GM18499 (cell line): ENCODE results near the gene PGAP6.
"Not testable (repeated sequence)": the region's sequence is repeated elsewhere in the genome, so short reads cannot be mapped to it uniquely, and the experiment has no call there.

ENCODE experiments used
- ATAC-seq: cut with Tn5 transposase; IDR thresholded peaks from one replicate; pipeline ENCODE4 v1.9.1; 2021; ENCODE audit warnings: moderate number of reproducible peaks; ENCODE audit not compliant: insufficient read depth, unreplicated experiment

The PGAP6 gene

GRCh38 chr16:353404-354290 lies 28.1 kb downstream of the PGAP6 start:
- no peak for ATAC-seq

DNA sequence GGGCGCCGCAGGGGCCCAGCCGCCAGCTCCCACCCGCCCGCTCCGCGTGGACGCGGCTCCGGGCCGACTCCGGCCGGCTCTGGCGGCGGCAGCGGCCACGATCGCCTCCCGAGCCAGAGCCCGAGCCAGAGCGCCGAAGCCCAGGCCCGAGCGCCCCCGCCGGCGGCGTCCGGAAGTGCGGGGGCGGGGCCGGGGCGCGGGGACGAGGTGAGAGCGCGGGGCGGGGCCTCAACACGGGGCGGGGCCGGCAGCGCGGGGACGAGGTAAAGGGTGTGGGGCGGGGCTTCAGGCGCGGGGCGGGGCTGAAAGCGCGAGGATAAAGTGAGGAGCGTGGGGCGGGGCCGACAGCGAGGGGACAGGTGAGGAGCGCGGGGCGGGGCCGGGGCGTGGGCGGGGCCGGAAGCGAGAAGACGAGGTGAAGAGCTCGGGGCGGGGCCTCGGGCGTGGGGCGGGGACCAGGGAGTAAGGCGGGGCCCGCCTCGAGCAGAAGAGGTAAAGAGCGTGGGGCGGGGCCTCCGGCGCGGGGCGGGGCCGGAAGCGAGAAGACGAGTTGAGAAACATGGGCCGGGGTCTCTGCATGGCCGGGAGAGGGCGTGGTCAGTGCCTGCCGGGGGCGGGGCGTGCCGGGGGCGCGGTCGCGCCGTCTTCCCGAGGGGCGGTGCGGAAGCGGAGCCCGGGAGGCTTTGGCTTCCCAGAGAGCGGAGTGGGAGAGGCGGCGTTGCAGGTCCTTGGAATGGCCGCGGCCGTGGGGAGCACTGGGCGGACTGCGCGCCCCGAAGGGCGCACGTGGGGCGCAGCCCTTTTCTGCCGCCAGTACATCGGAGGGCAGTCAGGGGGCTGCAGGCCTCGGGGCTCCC lies 29.0 kb downstream of the PGAP6 start, which contains the start of gene AXIN1:
Gene AXIN1, minus strand, starts transcription at position 177 of the 857 bp plus-strand sequence. CDS start 5,698 bp downstream, outside the sequence.
- ATAC-seq: no peak

DNA sequence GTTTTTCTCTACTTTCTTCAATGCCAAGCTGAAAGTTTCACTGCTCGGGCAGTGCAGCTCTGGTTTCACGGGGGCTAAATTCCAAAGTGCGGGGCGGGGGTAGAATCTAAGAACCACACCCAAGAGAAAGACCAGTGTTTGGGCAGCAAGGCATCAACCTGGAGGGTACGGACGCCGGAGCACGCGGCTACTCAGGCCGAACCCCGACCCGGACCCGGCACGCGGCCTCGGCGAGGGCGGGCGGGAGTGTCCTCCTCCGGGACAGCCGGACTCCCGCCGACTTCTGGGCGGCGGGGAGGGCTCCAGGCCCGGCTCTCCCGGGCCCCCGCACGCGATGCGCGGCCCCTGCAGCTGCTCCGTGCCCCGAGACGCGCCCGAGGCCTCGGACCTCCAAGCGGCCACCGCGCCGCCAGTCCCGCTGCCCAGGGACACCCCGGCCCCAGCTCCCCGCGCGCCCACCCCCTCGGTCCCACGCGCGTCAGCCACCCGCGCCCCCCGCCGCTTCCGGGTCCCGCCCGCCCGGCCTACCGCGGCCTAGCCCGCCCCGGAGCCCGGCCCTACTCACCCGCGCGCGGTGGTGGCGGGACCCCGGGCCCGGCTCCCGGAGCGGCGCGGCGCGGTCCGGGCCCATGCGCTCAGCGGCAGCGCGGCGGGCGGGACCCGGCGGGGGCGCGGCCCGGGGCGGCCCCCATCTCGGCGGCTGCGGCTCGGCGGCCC lies 29.8 kb downstream of the PGAP6 start:
- ATAC-seq: no peak

DNA sequence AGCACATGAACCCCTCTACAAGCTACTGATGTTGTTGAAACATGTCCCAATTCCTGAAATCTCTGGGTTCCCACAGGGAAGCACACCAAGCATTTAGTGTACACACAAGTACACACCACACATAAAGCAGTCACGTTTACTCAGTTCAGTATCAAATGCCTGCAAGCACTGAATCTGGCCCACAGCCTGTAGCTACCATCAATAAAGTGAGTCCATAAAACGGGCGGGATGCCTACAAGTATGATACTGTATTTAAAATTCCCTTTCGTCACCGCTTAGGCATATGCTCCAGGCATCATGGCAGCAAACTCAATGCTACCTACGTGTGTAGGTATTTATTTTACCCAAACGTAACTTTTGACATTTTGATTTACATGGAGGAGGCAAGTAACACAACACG lies 31.6 kb downstream of the PGAP6 start:
- ATAC-seq: no peak

GRCh38 chr16:349211-349610 lies 32.6 kb downstream of the PGAP6 start:
- ATAC-seq: no peak

GRCh38 chr16:348495-348894 lies 33.3 kb downstream of the PGAP6 start:
- ATAC-seq: not testable (repeated sequence)

DNA sequence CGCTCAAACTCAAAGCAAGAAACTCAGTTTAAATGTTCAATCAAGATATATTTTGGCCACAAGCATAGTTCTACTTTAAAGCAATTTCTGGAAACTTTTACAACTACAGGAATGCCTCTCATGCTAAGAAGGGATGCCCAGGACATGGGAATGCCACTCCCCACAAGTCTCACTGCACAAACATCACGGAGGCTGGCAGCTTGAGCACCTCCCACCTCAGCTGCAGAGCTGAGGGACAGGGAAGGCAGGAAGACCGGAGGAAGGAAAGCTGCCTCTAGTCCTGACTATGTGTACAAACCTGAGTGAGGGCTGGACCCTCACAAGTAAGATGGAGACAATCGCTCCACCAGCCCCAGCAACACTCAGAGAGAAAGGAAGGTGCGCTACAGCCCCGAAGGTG lies 34.6 kb downstream of the PGAP6 start:
- ATAC-seq: no peak

DNA sequence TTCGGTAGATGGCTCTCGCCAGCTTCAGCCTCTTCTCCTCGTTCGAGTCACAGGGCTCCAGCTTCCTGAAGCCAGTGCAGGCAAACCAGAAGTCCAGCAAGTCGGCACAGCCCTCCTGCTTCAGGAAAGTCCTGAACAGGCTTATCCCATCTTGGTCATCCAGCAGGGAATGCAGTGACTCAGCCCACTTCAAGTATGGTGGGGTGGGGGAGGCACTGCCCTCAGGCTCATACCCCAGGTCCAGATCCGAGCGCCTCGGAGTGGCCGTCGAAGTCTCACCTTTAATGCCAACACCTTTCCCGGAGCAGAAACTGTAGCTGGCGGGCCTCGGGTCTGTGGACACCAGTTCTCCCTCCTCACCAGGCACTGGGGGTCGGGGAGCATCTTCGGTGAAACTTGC lies 35.2 kb downstream of the PGAP6 start:
- ATAC-seq: no peak

GRCh38 chr16:345772-346171 lies 36.0 kb downstream of the PGAP6 start:
- ATAC-seq: no peak

DNA sequence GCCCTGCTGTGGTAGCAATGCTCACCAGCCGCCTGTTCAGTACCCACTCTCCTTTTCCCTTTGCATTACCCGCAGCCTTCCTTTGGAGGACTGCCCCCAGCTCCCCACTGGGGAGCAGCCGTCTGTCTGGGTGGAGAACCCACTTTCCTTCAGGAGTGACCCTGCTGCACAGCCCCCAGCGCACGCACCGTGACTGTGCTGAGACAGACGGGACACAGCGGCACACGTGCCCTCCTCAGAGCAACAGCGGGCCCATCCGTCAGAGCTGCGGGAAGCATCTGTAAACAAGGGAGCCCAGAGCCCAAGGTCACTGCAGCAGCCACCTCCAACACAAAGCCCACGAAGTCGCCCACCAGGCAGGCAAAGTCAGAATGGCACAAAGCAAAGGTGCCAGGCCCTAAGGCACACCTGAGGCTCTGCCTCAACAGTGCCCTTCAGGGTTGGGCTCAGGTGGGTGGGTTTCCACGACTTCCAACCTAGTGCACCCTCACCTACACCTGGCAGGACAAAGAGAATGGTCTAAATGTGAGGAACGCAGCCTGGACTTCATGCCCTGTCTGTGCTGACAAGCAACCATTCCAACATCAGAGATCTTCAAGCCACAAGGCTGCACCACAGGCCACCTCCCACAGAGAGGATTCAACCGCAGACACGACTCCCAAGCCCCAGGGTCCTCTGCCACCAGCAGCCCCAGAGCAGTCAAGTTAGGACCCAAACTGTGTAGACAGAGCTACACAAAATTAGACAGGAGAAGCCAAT lies 39.1 kb downstream of the PGAP6 start:
- no peak for ATAC-seq

- ATAC-seq: not testable (repeated sequence)
Observed at GRCh38 chr16:341974-342336, 39.8 kb downstream of the PGAP6 start.

- not testable (repeated sequence) for ATAC-seq
Observed at GRCh38 chr16:341095-341973, 40.4 kb downstream of the PGAP6 start.

GRCh38 chr16:340370-341091 lies 41.2 kb downstream of the PGAP6 start:
- ATAC-seq: no peak

- ATAC-seq: no peak
Observed at GRCh38 chr16:339680-340079, 42.1 kb downstream of the PGAP6 start.

DNA sequence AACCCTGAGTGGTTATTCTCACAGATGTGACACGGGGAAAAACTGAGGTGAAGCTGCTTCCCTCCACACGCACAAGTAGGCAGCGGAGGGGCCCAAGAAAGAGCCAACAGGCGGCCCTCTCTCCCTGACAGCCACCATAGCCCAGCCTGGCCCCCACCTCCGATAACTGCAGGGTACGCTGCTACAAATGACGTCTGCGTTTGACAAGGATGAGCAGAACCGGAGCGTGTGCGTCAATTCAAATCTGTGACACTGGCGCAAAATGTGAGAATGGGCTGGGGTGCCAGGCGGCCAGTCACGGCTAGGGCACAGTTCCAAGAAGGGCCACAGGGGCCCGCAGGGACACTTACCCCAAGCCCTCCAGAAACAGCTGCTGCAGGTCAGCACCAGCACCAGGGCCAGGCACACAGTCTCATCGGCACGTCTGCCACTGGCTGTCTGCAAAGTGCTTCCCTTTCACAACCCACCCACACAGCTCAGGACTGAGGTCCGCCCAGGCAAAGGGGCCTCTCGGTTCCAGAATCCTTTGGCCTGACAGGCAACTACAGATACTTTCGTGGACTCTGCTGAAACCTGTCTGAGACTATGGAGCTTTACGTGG lies 43.7 kb downstream of the PGAP6 start:
- ATAC-seq: no peak

DNA sequence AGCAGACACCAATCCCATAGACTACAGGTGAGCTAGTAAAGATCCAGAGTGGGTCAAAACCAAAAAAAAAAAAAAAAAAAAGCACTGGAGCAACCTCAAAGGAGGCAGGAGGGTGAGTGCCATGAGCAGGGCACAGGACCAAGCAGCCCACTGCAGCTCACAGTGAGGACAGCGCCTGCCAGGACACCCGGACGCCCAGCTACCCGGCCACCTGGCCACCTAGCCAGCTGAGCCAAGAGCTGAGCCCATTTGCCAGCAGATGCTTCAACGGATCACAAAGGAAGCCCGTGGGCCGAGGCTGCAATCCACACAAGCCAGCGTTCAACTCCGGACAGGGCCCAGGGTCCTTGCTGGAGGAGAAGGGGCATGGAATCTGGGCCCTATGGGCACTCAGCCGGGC lies 44.3 kb downstream of the PGAP6 start:
- no peak for ATAC-seq

DNA sequence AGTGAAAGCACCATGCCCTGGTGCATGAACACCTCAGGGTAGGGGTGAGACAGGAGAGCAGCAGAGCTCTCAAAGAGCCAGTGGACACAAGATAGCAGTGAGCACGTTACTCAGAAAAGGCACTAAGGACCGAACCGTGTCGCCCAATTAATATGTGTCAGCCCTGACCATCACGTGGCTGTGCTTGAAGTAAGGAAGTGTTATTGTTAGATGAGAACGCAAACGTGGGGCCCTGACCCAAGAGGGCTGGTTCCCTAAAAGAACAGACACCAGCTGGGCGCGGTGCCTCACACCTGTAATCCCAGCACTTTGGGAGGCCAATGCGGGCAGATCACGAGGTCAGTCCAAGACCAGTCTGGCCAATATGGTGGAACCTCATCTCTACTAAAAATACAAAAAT lies 45.5 kb downstream of the PGAP6 start:
- no peak for ATAC-seq
